ENCODE data around the gene TEX35. TPM values are rescaled to one million over a fixed set of nuclear protein-coding genes. Genes with fewer than 3 reads are reported as not detected.
A peak's percentile ranks its signal among the peaks of the same experiment; 100 is the strongest.

TEX35 gene
- total and polyA plus RNA-seq, 12 donors: 0.03 to 0.56 (median 0.09) TPM; not detected in 9

DNA sequence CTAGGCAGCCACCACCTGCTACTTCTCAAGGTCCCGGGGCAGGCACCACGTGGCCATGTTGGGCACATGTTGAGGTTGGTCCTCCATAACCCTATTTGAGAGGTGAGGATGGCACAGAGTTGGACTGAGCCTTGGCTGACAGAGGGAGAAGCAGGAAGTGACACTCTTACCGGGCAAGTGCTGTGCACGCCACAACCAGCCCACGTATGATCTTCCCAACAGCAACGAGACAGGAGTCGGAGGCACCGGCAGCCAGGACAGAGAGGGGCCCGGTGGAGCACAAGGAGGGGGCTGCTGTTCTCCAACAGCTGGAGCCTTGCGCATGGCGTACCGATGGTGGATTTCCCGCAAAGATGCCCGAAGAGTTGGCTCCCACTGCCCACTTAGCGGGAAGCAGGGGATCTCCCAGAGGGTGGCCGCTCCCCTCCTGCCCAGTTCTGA is 19.6 kb upstream of the TEX35 start:
- H3K27me3 ChIP-seq: no peaks in the 10 kb centered on the region
- TF ChIP-seq, protein P1, sequence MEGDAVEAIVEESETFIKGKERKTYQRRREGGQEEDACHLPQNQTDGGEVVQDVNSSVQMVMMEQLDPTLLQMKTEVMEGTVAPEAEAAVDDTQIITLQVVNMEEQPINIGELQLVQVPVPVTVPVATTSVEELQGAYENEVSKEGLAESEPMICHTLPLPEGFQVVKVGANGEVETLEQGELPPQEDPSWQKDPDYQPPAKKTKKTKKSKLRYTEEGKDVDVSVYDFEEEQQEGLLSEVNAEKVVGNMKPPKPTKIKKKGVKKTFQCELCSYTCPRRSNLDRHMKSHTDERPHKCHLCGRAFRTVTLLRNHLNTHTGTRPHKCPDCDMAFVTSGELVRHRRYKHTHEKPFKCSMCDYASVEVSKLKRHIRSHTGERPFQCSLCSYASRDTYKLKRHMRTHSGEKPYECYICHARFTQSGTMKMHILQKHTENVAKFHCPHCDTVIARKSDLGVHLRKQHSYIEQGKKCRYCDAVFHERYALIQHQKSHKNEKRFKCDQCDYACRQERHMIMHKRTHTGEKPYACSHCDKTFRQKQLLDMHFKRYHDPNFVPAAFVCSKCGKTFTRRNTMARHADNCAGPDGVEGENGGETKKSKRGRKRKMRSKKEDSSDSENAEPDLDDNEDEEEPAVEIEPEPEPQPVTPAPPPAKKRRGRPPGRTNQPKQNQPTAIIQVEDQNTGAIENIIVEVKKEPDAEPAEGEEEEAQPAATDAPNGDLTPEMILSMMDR (IDR thresholded peaks at IDR 0.05): no peak
- H3K4me1 ChIP-seq: peaks cover 0 to 6% (median 0%) of the 10 kb centered on the region in 9 donors
- H3K36me3 ChIP-seq: no peaks in the 10 kb centered on the region
- no peak overlapping the region for H3K27ac ChIP-seq
- no peak for ATAC-seq
- H3K4me3 ChIP-seq: no peak overlapping the region
- DNase-seq: no peak
- intact Hi-C loops (cut with DNase I): loop anchor here in 1 of 10 donors (10.0 kb wide), 1 partner anchor 189 kb away; no protein-coding TSS in a partner anchor
- WGBS, 2 donors: 91 to 93% methylated on average over 16 of the region's 16 CpGs
- no peaks in the 10 kb centered on the region for H3K9me3 ChIP-seq

DNA sequence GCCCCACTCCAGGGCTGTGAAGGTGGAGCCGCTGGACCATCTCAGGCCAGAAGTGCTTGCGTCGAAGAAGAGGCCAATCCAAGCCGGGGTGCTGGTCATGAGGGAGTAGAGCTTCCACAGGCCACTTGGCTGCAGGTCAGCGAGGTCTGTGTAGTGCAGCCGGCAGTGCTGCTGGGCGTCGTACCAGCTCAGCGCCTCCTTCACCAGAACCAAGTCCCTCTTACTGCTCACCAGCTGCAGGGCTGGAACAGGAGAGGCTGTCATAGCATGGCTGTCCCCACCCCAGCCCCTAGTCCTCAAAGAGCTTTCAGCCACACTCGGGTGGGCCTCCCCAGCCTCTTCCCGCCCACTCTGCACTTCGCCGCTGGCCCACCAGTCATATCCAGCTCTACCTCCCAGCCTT is 18.3 kb upstream of the TEX35 start:
- no peaks in the 10 kb centered on the region for H3K36me3 ChIP-seq
- no peak overlapping the region for H3K27ac ChIP-seq
- H3K9me3 ChIP-seq: no peaks in the 10 kb centered on the region
- DNase-seq: peak in 1 of 2 donors; percentile 54
- no peaks in the 10 kb centered on the region for H3K27me3 ChIP-seq
- TF ChIP-seq, protein P1 (IDR thresholded peaks at IDR 0.05): no peak
- 90 to 93% methylated on average over 13 of the region's 13 CpGs for WGBS, 2 donors
- no peak overlapping the region for H3K4me3 ChIP-seq
- peak; percentile 24 to 86 (median 66) for ATAC-seq
- intact Hi-C loops (cut with DNase I): loop anchor here in 1 of 10 donors (10.0 kb wide), 1 partner anchor 190 kb away; no protein-coding TSS in a partner anchor
- peaks cover 0 to 6% (median 0%) of the 10 kb centered on the region in 9 donors for H3K4me1 ChIP-seq

GRCh38 chr1:178495158-178495557 is 17.8 kb upstream of the TEX35 start:
- TF ChIP-seq, protein P1 (IDR thresholded peaks at IDR 0.05): no peak
- Histone ChIP-seq H3K9me3 (no peaks in the 10 kb centered on the region), H3K36me3 (no peaks in the 10 kb centered on the region), H3K27ac (no peak overlapping the region), H3K4me3 (no peak overlapping the region), H3K27me3 (no peaks in the 10 kb centered on the region), H3K4me1 (peaks cover 0 to 8% (median 0%) of the 10 kb centered on the region in 9 donors)
- DNase-seq (no peak), ATAC-seq (peak in 3 of 8 donors; percentile 38 to 48 (median 44))
- intact Hi-C loops (cut with DNase I): loop anchor here in 1 of 10 donors (10.0 kb wide), 1 partner anchor 190 kb away; no protein-coding TSS in a partner anchor
- WGBS, 2 donors: 78 to 88% methylated on average over 1 of the region's 1 CpG

DNA sequence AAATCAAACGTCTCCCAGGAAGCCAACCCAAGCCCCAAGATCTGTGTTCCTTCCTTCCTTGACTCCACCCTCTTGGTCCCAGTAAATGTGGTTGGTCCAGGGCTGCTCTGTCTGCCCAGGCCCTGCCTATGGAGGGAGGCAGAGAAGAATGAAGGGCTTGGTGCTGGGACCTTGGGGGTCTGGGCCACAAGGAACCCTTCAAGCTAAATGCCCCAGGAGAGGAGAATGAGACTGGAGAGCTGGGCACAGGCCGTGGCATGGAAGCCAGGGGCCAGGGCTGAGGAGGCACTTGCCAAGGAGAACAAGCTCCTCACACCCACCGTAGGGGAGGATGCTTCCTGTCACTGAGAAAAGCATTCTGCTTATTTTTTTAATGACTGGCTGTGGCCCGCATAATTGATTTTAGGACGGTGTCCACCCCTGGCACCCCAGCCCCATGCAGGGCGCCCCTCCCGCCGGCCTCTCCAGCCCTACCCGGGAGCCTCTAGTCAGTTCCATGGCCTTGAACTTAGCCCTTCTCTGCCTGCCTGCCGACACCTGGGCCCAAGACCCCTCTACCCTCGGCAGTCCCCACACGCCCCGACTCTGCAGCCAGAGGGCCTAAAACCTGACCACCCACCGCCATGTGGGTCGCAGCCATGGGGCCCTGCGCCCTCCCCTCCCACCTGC is 17.0 kb upstream of the TEX35 start:
- ATAC-seq (no peak), DNase-seq (no peak)
- 91 to 92% methylated on average over 16 of the region's 16 CpGs for WGBS, 2 donors
- Histone ChIP-seq H3K36me3 (no peaks in the 10 kb centered on the region), H3K4me1 (peaks cover 0 to 12% (median 0%) of the 10 kb centered on the region in 9 donors), H3K4me3 (no peak overlapping the region), H3K9me3 (no peaks in the 10 kb centered on the region), H3K27me3 (no peaks in the 10 kb centered on the region), H3K27ac (no peak overlapping the region)
- intact Hi-C loops (cut with DNase I): loop anchor here in 1 of 10 donors (10.0 kb wide), 1 partner anchor 191 kb away; no protein-coding TSS in a partner anchor
- TF ChIP-seq, protein P1 (IDR thresholded peaks at IDR 0.05): no peak

All from heart right ventricle (tissue), 16 donors.